ENCODE results near the gene GPR142.
A peak's percentile ranks its signal among the peaks of the same experiment; 100 is the strongest.
"Not testable (repeated sequence)": the region's sequence is repeated elsewhere in the genome, so short reads cannot be mapped to it uniquely, and the experiment has no call there.

Gene GPR142

DNA sequence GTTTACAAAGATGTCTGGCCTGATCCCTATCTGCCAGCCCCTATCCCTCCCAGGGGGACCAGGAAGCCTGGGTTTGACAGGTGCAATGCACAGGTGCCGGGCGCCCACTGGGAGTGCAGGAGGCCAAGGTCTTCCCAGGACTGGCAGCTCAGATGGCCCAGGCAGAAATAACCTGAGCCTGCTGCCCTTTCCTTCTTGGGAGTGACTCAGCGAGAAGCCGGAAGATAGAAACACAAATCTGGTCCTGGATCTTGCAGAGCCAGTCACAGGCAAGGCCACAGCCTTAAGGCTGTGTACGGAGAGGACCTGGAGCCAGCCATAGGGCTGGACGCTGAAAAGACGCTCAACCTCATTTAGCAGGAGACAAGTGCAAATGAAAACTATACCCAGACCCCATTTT, 27.7 kb downstream of the GPR142 start:
- no peak for DNase-seq

DNA sequence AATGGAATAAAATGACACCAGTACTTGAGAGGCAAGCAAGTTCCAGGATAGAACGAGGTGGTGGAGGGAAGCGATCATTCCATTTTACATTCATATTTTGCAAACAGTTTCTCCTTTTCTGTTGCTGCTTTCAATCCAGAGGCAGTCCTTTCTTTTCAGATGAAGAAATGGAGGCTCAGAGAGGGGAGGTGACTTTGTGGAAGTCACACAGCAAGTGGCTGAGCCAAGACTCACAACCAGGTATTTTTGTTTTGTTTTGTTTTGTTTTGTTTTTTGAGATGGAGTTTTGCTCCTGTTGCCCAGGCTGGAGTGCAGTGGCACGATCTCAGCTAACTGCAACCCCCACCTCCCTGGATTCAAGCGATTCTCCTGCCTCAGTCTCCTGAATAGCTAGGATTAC, 29.3 kb downstream of the GPR142 start:
- DNase-seq = no peak

DNA sequence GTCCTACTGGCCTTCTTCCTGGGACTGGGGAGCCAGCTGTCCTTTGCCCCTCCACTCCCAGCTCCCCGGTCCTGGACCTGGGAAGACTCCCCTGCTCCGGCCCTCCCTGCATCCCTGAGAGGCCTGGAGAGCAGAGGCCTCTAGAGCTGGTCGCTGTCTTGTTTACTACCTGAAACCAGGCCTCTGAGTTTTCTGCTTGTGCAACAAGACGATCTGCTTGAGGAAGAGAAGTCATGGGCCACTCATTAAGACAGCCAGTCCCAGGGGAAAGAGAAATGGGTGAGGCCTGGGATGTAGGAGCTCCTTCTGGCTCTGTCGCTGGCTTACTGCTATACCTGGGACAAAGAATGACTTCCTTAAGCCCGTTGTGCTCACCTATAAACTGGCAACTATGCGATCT, 34.7 kb downstream of the GPR142 start:
- DNase-seq = no peak

DNA sequence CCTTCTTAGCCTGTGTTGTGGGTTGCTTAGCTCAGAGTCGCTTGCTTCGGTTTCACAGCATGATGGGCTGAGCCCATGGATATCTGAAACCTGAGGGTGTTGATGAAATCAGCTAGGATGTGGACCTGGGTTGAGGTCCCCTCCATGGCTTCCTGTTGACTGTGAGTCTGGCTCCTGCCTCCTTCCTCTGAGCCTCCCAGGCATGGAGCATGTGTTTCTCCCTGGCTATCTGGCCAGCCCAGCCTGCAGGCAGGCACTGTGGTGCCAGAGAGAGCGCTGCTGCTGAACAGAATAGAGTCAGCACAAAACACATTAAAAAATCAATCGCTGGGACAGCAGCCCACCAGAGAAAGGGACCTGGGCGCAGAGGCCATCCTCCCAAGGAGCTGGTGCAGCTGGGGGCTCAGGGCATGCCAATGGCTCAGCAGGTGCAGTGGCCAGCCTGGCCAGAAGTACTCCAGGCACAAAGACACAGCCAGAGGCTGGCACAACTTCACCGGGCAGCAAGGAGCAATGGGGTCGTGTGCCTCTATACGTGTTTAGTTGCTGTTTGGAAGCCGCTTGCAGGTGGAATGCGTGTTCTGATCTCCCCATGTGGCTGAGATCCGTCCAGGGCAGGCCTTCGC, 36.3 kb downstream of the GPR142 start:
- no peak for DNase-seq

DNA sequence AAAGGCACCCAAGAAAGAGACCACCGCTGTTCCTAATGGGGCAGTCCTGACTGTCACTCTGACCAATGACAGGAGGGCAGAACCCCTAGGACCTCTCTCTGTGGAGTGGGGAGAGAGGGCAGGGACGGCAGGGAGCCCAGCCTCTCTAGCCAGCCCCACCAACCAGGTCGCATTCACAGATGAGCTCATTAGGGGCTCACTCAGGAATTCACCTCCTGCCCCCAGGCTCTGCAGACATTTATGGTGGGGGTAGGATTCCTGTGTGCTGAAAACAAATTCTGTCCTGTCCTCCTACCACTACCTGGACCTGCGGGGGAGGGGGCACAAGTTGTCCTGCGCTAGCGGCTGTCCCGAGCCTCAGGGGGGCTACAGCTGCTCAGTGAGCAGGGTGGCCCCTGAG, 36.9 kb downstream of the GPR142 start:
- no peak for DNase-seq

DNA sequence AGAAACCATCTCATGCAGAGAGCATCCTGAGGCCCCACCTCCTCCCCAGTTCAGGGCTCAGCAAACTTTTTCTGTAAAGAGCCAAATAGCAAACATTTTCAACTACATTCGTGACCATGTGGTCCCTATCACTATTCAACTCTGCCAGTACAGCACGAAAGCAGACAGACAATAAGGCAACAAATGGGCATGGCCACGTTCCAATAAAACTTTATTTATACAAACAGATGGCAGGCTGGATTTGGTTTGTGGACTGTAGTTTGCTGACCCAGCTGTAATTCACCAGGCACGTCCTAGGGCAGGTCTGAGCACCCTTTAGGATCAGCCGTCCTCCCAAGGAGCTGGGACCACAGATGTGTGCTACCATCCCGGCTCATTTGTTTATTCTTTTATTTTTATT, 37.5 kb downstream of the GPR142 start:
- no peak for DNase-seq

DNA sequence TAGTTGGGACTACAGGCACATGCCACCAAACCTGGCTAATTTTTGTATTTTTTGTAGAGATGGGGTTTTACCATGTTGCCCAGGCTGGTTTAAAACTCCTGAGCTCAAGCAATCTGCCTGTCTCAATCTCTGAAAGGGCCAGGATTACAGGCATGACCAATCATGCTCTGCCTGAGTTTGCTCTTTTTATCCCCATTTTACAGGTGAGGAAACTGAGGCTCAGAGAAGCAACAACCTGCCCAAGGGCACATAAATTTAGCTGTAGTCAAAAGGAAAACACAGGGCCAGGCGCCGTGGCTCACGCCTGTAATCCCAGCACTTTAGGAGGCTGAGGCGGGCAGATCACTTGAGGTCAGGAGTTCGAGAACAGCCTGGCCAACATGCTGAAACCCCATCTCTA, 38.0 kb downstream of the GPR142 start:
- not testable (repeated sequence) for DNase-seq

DNA sequence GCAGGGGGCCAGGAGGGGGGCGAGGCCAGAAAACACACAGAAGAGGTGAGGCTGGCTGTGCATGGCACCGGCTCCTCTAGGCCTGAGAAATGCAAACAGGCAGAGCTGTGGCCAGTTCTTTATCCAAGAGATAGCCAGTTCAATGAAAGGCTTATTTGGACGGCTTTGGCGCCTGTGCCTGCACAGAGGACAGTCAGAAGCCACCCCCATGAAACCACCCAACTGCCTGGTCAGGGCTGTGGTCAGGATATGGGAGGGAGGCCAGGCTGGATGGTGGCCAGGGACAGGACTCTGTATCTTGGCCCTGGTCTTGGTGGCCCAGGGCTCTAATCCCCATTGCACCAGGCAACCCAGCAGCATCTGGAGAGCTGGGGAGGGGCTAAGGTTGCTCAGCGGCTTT, 40.1 kb downstream of the GPR142 start:
- no peak for DNase-seq

DNA sequence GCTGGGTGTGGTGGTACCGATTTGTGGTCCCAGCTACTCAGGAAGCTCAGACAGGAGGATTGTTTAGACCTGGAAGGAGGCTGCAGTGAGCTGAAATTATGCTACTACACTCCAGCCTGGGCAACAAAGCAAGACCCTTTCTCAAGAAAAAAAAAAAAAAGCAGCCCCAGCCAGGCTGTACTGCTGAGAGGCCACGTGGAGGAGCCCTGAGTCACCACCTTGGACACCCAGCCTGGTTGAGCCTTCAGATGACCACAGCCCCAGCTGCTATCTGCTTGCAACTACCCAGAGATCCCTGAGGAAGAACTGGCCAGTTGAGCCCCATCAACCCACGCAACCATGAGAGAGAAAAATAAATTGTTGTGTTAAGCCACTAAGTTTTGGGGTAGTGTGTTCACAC, 41.0 kb downstream of the GPR142 start:
- no peak for DNase-seq

DNA sequence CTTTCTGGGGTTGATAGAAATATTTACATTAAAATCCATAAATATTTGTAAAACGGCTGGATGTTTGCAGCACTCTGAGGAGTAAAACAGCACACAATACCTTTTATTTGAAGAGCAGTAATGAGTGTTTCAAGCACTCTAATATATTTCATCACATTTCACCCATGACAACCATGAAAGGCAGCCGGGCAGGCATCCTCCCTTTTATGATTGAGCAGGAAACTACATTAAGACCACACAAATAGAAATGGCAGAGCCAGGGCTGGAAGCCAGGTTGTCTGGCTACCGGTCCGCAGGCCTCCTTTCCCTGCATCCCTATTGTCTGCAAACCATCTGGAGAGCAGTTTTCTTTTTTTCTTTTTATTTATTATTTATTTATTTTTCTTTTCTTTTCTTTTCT, 41.5 kb downstream of the GPR142 start:
- DNase-seq = no peak

DNA sequence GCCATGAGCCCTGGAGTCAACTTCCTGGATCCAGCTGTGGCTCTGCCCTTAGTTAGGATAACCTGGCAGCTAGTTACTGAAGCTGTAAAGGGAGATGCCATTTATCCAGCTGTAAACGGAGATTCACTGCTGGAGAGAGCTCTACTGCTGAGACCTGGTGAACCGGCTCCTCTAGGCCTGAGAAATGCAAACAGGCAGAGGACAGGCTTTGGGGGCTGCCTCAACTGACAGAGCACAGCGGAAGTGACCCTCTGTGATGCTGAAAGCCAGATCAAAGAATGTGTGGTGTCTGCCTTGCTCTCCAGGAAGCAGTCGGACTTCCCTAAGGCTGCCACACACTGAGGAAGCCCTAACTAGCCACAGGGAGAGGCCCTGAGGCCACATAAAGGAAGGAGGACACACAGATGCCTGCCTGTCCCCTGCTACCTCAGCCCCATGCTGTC, 42.7 kb downstream of the GPR142 start:
- no peak for DNase-seq

DNA sequence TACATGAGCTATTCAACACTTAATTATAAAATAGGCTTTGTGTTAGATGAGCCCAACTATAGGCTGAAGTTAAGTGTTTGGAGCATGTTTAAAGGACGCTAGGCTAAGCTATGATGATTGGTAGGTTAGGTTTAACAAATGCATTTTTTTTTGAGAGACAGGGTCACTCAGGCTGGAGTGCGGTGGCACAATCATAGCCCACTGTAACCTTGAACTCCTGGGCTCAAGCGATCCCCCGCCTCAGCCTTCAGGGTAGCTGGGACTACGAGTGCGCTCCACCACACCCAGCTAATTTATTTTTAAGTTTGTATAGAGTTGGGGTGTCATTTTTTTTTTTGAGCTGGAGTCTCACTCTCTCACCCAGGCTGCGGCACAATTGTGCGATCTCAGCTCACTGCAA, 45.3 kb downstream of the GPR142 start:
- DNase-seq = no peak

DNA sequence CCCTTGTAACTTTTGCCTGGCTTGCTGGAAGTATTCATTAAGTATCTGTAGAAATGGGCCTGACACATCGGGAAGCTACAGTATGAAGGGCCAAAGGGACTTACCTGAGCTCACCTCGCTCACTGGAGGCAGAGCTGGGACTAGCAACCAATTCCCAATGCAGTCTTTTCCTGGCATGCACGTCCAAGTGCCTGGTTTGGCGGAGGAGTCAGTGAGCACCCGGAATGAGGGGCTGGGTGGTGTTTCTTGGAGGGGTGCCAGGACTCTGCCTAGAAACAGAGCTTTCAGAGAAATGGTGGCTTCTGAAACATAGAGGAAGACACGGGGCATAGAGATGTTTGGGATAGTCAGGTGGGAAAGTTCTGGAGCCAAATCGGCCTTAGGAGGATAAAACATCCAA, 46.2 kb downstream of the GPR142 start:
- DNase-seq = no peak

DNA sequence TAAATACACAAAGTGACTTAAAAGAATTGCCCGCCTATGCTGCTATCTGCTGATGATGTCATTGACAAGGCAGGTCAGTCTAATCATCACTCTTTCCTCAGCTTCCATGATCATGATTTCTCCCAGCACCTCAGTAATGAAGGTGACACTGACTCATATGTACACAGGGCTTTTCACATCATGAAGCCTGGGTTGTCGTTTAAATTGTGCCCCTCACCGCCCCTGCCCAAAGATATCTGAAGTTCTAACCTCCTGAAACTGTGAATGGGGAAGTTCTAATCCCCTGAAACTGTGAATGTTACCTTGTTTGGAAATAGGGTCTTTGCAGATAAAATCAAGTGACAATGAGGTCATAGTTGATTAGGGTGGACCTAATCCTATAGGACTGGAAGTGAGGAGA, 47.2 kb downstream of the GPR142 start:
- DNase-seq = no peak

DNA sequence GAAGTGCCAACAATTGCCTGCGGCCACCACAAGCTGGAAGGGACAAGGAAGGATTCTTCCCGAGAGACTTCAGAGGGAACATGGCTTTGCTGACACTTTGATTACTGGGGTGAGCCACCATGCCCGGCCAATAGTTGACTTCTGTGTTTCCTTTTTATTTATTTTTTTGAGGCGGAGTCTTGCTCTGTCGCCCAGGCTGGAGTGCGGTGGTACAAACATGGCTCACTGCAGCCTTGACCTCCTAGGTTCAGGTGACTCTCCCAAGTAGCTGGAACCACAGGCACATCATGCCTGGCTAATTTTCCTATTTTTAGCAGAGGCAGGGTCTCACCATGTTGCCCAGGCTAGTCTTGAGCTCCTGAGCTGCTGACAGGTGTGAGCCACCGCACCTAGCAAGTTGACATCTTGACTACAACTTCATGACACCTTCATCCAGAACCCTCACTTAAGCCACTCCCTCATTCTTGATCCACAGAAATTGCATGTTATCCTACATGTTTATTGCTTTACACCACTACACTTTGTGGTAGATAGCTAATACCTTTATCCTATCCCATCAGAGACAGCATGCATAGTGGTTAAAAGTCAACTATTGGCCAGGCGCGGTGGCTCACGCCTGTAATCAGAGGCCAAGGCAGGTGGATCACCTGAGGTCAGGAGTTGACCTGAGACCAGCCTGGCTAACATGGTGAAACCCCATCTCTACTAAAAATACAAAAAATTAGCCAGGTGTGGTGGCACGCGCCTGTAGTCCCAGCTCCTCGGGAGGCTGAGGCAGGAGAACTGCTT, 48.5 kb downstream of the GPR142 start:
- no peak for DNase-seq

DNA sequence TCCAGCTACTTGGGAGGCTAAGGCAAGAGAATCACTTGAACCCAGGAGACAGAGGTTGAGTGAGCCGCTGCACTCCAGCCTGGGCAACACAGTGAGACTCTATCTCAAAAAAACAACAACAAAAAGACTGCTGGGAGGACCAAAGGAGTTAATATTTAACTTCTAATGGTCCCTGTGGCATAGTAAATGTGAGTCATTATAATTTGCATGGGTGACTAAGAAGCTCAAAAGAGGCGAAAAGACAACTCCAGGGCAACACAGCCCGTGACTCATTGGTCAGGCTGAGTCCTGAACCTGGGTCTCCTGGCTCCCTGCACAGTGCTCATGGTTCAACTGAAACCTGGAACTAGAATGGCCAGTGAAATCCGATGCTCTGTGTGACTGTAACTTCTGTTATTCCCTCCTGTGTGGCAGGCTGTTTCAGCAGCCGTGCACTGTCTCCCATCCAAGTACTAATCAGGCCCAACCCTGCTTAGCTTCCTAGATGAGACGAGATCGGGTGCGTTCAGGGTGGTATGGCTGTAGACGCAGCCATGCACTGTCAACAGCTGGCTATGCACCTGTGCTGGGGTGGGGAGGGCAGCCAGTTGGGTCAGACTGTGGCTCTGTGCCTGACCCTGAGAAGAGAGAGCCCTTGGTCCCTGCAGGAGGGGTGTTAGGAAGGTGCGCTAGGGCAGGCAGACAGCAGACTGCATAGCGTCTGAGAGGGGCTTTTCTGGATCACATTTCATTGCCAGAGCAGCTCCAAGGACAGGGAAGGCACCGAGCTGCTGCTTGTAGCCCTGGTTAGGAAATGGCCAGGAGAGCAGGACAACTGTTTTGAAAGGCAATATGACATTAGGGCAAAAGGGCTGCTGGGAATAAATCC, 50.1 kb downstream of the GPR142 start:
- DNase-seq = peak; percentile 77

DNA sequence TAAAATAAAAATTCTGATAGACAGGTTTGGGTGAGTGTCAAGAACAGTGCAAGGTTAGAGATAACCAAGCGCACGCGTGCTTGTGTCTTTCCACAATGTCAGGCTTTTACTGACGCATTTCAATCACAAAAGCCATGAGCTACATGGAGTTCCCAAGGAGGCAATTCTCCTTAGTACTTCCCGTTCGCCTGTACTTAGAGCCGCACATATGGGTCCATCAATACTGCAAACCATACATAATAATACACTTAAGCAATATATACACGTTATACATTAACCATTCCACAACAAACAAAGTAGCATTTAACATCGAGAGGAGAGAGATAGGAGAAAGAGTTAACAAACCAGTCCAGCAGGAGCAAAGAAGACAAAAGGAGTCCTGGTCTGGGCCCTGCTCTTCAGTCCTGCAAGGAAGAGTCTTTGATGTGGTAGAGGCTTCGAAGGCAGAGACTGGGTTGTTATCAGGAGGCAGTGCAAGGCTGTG, 52.7 kb downstream of the GPR142 start:
- no peak for DNase-seq
